UCSD-AML1 (cell line): ENCODE measurements around the gene FGR.
A peak's percentile ranks its signal among the peaks of the same experiment; 100 is the strongest.

Experiments used
- DNase-seq: peaks from one replicate; lab custom pipeline; 2025; ENCODE audit not compliant: unreplicated experiment; lab: John Stamatoyannopoulos, UW

Gene FGR

DNA sequence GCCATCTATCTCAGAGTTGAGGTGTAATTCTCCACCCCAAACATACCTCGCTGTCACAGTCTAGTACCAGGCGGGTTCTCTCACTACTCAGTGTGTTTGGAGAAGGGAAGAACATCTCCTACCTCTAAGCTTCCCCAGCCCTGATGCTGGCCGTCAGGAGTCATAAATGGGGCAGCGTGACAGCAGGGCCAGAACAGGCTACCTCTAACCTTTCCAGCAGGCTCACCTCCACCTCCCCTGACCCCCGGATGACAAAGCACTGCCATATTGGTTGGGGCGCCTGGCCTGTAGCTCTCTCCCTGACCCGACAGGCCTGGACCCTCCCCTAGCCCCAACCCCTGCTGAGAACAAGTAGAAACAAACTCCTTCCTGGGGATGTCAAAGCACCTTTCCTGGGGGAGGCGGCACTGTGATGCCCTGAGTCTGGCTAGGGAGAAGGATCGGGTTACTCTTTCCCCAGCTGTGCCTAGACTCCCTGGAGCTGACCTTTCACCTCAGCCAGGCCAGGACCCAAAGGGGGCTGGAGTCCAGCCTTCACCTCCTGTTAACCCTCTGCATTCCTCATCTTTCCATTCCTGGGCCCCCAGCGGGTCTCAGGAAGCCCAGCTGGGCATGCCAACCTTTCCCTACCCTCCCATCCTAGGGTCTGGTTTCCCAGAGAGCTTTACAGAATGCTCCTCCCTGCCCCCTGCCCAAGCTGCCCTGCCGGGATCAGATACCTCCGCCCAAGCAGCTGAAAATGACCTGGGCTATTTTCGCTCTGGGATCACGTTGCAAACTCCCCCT is 65.3 kb downstream of the FGR start:
- no peak for DNase-seq

DNA sequence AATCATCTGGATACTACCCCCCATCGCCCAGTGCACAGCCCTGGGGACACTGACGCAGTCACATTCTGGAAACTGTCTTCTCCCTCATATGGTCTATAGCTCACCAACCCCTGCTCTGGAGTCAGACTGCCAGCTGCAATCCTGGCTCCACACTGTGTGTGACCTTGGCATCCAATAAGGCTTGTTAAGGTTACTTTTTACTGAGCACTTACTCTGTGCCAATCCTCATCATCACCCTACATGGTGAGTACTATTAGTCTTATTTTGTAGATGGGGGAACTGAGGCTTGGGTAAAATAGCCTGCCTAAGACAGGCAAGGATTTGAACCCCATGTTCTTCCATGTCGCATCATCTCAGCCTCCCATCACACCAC is 65.9 kb downstream of the FGR start:
- no peak for DNase-seq

DNA sequence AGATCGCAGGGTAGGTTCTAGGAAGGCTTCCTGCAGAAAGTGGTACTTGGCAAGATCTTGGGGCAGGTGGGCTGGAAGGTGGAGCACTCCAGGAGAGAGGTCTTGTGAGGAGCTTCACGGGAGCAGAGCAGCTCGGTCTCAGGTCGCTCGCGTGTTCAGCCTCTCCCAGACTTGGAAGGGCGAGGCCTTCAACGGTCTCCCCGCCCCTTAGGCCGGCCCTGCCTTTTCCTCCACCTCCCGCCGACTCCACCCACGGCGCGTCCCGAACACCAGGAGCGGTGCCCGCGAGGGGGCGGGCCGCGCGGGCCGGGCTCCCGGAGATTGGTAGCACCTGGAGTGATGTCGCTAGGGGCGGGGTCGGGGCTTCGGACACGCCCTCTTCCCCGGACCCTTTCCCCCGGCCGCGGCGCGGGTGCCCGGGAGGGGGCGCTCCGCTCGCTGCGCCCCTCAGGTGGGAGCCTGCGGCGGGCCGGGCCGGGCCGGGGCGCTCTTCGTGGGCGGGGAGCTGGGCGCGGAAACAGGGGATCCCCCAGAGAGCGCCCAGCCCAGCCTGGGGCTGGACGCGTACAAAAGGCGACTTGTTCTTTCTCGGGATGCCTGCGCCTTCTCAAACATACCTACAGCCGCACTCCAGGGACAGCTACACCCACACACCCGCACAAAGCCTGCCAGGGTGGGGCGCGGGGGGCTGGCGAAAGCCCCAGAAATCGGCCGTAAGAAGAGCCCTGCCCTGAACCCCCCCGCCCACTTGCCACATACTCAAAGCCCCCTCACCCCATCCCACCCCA is 66.5 kb downstream of the FGR start:
- peak; percentile 97 for DNase-seq

GRCh38 chr1:27567971-27568299 is 67.0 kb downstream of the FGR start:
- DNase-seq, result no peak

DNA sequence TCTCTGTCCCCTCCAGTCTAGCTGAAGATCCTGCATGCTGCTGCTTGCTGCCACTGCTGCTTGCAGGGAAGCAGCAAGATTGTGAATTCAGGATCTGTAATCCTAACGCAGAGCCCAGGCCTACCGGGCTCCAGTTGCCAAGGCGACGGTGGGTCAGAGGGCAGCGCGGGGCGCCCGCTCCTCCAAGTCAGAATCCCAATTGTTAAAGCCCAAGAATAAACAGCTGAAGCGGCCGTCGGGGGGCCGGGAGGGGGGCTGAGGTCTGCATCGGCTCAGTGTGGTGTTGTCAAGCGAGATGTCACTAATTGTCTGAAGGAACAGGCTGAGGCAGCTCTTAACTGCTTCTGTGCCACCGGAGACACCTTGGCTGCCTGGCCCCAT is 67.8 kb downstream of the FGR start:
- DNase-seq, result no peak

DNA sequence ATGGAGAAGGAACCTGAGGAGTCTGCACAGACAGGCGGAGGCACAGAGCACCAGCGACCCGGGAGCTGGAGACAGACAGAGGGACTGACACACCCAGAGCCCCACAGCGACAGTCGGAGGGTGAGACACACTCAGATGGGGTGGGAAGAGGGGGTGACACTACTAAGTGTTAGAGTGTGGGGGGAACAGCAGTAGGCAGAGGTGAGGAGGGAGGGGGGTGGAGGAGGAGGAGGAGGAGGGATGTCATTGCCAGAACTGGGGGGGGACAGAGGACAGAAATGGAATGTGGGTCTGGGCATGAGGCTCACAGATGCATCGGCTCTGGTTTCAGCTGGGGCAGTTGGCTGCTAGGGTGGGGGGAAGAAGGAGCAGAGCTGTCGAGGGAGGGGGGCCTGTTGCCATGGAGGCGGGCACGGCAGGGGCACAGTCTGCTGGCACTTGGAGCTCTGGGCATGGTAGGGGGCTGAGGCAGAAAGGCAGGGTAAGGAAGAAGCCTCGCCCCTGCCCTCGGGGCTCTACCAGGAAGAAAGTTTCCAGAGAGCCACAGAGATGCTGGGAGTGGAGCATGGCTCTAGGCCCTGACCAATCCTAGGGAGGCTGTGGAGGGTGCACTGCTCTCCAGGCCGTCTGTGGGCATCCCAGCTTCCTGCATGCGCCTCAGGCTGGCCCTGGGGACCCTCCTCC is 68.4 kb downstream of the FGR start:
- DNase-seq, result no peak

DNA sequence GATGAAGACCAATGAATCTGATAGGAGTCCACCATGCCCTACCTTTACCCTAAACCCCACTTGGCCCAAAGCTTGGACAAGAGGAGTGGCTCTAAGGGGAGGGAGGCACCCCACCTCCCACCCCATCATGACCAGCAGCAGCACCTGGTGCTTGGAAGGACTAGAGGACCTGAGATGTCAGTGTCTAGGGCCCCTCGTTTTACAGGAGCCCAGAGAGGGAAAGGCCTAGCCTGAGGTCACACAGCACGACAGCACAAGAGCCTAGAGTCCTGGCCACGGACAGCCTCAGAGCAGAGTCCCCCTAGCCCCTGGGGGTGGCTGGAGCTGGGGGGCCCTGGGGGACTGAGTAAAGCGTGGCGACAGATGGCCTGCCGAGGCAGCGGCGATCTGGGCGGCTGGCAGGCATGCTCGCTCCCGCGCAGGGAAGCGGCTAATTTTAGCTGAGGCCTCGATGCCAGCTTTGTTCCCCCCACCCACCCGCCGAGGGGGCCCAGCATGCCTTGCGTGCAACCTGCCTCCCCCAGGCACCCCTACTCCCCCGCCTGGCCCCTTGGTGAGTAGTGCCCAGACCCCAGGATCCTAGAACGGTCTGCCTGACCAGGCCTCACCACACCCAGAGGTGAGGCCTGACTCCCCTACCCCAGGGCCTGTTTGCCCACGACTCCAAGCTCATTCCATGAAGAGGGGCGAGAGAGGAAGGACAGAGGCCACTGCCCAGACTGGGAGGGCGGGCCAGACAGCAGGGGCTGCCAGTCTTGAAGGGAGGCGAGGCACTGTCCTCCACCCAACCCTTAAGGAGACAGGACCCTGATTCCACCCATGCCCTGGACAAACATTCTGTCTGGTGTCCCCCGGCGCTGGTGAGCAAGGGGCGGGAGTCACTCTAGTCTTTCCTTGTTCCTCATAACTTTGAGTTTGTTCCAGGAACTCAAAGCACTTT is 70.0 kb downstream of the FGR start:
- DNase-seq, result no peak

DNA sequence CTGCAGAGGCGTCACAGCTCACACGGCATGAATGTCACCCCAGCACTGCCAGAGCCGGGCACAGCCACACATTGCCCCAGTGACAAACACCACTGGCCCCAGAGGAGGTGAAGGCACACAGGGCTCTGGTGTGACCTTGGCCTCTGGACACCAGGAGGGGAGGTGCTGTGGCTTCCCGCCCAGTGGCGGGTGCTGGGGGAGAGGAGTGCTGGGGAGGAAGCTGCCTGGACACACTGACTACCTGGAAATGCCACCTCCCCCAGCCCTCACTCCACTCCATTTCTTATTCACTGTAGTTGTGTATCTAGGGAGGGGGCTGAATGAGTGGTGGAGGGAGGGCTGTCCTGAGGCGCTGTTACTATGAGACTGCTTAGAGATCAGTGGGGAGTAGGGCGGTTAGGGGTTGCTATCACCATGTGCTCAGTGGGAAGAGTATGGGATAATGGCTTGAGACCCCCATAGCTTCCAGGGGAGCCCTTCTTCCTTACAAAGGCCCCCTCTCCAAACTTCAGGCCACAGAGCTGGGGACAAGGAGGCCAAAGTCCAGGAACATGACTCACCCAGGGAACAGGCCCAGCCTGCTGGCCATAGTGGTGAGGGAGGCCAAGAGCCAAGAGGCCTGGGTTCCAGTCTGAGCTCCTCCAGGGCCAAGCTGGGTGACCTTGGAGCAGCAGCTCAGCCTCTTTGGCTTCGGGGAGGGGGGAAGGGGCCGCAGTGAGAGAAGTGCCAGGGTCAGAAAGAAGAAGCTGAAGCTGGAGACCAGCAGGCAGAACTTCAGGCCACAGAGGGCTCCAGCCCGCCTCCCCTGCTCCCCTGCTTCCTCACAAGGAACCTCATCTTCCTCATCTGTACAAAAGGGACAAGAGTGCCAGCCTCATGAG is 71.2 kb downstream of the FGR start:
- peak; percentile 51 for DNase-seq

DNA sequence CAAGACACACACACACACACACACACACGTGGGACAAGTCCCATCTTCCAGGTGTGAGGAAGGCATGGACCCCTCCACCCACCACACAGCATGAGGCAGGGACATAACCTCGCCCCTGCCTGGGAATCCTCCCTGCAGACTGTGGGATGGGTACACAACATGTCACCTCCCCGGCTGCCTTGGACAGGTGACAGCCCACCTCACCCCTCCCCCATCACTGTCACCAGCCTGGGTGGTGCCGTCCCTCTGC is 71.7 kb downstream of the FGR start:
- DNase-seq, result no peak

GRCh38 chr1:27562534-27563340 is 72.2 kb downstream of the FGR start:
- no peak for DNase-seq
